GM19438 (cell line): ENCODE results near the gene PPP4R4.
"Not testable (repeated sequence)": the region's sequence is repeated elsewhere in the genome, so short reads cannot be mapped to it uniquely, and the experiment has no call there.

ENCODE experiments used
- ATAC-seq: cut with Tn5 transposase; IDR thresholded peaks from one replicate; pipeline ENCODE4 v1.9.1; 2021; ENCODE audit warnings: low read depth; ENCODE audit not compliant: unreplicated experiment

PPP4R4 gene

DNA sequence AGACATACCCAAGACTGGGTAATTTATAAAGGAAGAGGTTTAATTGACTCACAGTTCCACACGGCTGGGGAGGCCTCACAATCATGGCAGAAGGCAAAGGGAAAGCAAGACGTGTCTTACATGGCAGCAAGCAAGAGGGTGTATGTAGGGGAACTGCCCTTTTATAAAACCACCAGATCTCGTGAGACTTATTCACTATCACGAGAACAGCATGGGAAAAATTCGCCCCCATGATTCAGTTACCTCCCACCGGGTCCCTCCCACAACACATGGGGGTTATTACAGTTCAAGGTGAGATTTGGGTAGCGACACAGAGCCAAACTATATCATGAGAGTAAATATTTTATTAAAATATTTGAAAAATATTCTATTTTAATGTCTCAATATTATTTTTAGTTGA lies 94.5 kb downstream of the PPP4R4 start:
- ATAC-seq, result not testable (repeated sequence)

DNA sequence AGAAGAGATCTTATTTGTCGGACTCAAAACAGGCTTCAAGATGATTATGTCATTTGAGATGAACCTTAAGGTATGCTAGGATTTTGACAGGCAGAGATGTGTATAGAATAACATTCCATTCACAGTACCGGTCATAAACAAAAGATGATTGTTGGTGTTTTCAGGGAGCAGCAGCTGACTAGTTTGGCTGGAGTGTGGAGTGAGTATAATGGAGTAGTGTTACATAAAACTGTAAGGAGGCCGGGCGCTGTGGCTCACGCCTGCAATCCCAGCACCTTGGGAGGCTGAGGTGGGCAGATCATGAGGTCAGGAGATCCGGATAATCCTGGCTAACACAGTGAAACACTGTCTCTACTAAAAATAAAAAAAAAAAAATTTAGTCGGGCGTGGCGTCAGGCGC lies 95.0 kb downstream of the PPP4R4 start:
- no peak for ATAC-seq

GRCh38 chr14:94276898-94277561 lies 102.9 kb downstream of the PPP4R4 start:
- ATAC-seq, result not testable (repeated sequence)

DNA sequence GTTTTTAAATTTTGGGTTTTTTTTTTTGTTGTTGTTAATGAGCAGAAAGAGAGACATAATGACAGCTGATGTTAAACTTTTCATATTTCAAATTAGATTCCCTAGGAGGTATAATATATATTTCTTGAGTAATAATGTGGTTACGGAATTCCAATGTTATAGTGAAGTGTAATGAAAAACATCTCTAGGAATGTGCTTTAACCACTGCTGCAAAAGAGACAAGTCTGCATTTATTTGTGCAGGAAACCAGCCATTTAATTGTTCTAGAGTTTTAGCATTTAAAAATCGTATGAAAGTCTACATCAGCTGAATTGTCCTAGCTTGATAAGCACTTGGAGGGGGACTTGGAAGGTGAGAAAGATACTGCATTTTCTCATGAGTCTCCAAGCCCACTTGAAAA lies 104.6 kb downstream of the PPP4R4 start:
- no peak for ATAC-seq

- no peak for ATAC-seq
Observed at GRCh38 chr14:94282991-94283723, 109.0 kb downstream of the PPP4R4 start.

GRCh38 chr14:94284221-94284620 lies 110.1 kb downstream of the PPP4R4 start:
- no peak for ATAC-seq

GRCh38 chr14:94285158-94285557 lies 111.0 kb downstream of the PPP4R4 start:
- no peak for ATAC-seq

DNA sequence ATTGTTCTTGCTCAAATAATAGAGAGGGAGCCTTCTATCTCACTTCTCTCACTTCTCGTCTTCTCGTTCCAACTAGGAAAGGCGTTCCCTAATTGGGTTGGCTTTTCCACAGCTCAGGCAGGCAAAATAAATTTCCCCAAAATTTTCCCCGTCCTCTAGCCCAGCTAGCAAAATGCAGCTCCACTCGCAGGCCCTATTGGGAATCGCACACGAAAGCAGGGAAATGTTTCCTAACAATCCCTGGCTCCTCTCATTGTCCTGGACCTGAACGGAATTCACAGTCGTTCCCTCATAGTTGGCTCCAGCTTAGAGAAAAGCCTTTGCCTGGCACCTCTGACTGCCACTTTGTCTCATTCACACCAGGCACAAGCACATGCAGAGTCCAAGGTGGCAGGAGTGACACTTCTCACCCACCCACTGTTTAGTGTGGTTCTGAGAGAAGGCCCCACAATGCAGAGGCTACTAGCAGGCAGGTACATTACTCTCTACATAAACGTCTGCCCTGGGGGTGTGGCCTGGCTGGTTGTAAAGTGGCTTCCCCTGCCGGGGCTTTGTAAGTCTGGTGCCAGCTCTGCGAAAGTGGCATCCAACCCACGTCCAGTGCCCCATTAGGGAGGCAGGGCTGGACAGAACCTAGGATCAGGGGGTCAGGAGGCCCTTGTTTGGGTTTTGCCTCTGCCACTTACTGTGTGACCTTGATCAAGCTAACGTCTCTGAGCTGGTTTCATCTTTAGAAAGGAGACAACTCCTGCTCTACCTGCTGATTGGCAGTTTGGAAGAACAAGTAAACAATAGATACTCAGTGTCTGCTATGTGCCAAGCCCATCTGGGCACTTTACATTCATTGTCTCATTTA lies 114.7 kb downstream of the PPP4R4 start:
- no peak for ATAC-seq

DNA sequence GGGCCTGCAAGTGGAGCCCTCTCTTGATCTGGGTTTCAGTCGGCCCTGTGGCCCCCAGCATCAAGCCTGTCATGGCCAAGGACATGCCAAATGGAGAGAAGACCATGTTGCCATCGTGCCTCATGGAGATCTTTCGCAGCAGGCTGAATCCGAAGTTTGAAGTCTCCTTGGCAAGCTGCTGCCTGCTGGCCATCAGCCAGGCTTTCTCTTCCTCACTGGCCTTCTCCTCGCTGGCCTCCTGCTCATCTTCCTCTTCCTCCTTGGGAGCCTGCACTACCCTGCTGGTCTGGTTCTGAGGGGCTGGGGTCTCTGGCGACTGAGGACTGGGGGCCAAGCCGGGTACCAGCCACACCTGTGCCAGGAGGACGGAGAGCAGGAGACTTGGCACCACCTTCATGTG lies 116.1 kb downstream of the PPP4R4 start:
- ATAC-seq, result no peak

DNA sequence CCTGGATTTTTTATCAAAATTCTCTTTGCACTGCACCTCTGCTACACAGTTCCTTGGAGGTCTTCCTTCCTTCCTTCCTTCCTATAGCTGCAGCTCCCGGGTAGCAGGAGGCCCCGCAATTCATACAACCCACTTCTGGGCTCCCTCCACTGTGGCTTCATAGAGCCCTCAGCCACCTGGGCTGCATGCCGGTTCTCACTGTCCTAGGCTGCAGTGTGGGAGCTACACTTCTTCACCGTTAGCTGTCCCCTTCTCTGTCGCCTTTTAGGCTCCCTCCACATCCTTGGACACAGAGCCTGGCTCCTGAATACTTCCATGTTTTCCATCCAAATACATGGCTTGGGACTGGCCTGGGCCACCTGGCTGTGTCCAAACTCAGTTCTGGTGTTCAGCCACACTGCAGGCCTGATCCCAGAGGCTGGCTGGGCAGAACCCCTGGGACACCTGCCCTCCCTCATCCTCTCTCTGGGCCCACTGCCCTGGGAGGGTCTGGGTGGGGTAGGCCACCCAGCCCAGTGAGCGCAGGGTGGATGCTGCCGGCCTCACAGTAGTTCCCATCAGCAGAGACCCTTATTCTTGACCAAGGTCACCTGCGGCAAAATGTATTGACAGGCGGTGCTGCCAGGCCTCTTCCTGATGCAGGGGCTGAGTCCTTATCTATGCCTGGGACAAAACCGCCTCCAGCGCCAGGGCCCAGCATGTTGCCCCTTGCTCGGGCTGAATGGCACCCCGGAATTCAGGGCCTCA lies 117.2 kb downstream of the PPP4R4 start:
- ATAC-seq, result no peak

- no peak for ATAC-seq
Observed at GRCh38 chr14:94291906-94292525, 117.9 kb downstream of the PPP4R4 start.

- ATAC-seq, result no peak
Observed at GRCh38 chr14:94292526-94292871, 118.4 kb downstream of the PPP4R4 start.

- no peak for ATAC-seq
Observed at GRCh38 chr14:94292872-94293577, 118.9 kb downstream of the PPP4R4 start, which contains the start of gene SERPINA10. SERPINA10 (minus strand) TSS chr14:94293268; CDS start chr14:94290593, 2,675 bp downstream.

GRCh38 chr14:94293578-94293924 lies 119.4 kb downstream of the PPP4R4 start:
- no peak for ATAC-seq

- ATAC-seq, result no peak
Observed at GRCh38 chr14:94295360-94296180, 121.4 kb downstream of the PPP4R4 start.

GRCh38 chr14:94296181-94296545 lies 122.0 kb downstream of the PPP4R4 start:
- ATAC-seq, result not testable (repeated sequence)

- ATAC-seq, result no peak
Observed at GRCh38 chr14:94298130-94298529, 124.0 kb downstream of the PPP4R4 start.

DNA sequence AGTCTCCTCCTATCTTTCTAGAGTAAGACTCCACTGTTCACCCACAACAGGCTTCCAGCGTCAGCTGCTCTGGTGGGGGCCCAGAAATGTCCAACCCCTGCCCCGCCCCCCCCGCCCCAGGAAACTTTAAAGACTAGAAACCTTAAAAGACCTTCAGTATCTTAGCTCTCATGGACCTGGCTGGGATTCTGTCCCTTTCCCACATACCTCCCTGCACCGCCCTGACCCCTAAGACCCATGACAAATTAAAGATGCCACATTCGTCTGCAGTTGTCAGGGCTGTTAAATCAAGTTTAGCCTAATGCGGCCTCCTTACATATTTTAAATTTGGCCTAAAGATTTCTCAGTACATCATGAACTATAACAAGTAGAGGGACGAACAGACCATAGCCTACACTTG lies 129.0 kb downstream of the PPP4R4 start:
- ATAC-seq, result no peak

DNA sequence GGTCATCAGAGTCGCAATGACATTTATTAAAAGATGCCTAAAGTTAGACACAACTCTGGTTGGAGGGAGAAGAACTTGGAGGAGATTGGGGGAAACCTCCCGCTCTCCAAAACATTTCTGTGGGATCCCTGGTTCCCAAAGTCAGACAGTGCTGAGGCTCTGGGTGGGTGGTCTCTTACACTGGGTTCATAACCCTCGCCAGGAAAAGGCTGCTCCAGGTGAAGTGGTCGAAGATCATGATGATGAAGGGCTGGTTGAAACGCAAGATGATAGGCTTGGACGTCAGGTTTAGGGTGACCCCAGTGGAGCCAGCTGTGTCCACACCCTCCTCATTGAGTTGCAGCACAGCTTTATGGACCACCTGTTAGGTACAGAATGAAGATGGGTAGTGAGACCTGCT lies 130.1 kb downstream of the PPP4R4 start:
- no peak for ATAC-seq
